Caki2 (cell line): Measurements from ENCODE around the gene SLC23A2. TPM values are rescaled to one million over a fixed set of nuclear protein-coding genes. Genes with fewer than 3 reads are reported as not detected.

Experiments
- DNase-seq: peaks from one replicate; pipeline ENCODE4 v3.0.0-alpha.2; 2015; ENCODE audit warnings: low read depth
- in situ Hi-C: cut with HindIII; loops from 2 replicates; pipeline ENCODE4 v1.10.0; 2016; ENCODE audit warnings: low sequenced_read_pairs, low pct_unique_long_range_greater_than_20kb, mixed read lengths
- total RNA-seq: library from RNA; depleted of rRNA; stranded (reverse); fragments of >200 nt; shearing (Covaris generic); gene quantifications from 2 replicates; pipeline ENCODE4 v1.2.3, GENCODE V29; 2014; ENCODE audit warnings: low replicate concordance

SLC23A2 gene
- total RNA-seq, 1 experiment from 2014 or later, result 14.6 TPM

DNA sequence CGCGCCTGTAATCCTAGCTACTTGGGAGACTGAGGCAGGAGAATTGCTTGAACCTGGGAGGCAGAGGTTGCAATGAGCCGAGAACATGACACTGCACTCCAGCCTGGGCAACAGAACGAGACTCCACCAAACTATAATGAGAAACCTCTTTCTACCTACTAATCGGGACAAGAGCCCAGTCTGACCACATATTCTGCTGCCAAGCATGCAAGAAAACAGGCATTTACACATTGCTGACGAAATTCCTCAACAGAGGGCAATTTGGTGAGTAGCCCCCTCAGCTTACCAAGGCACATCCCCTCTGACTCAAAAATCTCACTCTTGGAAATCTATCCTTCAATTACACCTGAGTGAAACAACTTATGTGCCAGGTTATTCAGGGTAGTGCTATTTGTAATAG, 81.2 kb downstream of the SLC23A2 start:
- no peak for DNase-seq
- in situ Hi-C loops, result no loop called here

DNA sequence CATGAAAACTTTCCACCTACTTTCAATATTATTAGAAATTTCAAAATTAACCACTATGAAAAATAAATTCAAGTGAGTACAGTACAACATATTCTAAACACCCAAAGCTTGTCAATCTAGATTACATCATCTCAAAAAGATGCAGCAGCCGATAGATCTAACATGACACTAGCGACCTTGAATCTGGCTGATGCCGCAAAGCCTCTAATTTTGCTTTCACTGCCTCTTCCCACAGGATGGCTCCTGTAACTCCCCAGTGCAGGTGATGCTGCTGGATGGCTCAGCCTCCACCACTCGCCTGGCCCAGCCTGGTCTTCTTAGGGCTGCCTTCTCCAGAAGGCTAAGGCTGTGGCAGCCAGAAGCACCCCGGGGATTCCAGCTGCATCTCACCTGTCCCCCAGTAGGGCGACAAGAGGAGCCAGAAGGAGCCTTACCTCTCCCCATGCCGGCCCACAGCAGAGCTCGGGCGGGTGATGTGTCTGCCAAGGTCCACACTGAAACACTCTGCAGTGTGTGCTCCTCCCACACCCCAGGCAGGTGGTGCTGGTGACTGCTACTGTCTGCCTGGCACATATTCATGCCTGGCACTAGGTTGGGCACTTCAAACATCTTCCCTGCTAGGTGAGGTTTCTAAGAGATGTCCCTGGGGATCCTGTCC, 82.1 kb downstream of the SLC23A2 start:
- in situ Hi-C loops, result no loop called here
- no peak for DNase-seq

DNA sequence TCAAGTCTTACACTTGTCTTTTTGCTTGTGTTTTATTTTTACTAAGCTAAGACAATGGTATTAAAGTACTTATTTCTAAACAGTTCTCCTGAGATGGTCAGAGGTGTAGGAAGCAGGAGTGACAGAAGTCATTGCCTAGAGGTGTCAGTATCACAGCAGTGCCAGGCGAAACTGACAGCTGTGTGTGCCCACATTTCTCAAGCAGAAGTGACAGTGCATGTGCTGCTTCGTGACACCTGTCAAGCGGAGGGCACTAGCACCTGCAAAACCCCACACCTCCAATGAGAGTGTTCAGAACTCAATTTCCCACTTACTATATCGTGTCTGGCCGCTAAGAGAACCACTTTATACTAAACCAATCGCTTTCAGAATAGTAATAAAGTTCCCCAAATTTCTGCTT, 82.8 kb downstream of the SLC23A2 start:
- in situ Hi-C loops, result no loop called here
- no peak for DNase-seq

DNA sequence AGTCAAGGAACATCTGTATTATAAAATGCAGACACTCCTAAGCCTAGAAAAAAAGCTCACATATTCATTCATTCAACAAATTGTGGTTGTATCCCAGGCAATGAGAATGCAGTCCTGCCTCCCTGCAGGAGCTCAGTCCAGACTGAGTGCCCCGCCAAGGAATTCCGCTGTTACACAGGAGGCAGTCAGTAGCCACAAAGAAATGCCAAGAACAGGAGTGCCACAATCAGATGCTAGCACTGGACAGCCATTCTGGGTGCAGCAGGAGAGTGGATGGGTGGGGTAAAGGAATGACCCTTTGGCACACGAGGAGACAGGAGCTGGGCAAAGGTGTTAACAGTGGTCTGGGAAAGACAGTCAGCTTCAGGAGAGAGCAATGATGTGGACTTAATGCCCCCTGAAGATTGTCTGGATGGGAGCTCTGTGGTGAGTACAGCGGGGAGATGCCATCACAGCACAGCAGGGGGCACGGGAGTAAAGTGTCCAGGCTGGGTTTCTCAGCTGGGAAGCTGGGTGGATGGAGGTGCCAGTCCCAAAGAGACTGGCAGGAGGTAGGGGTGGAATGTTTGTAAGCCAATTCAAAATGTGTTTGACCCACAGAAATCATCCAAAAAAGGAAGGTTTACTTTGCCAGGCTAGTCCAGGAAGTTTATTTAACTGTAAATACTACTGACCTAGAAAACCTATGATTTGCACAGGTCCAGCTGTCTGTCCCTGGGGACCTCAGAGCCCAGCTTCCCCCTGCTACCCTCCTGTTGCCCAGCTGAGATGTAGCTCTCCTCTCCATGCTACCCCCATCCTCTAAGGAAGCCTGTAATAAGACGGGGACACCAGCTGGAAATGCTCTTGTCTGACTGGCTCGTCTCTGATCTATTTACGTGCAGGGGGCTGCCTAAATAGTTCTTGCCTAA, 84.1 kb downstream of the SLC23A2 start:
- in situ Hi-C loops, result no loop called here
- DNase-seq, result peak; percentile 53

DNA sequence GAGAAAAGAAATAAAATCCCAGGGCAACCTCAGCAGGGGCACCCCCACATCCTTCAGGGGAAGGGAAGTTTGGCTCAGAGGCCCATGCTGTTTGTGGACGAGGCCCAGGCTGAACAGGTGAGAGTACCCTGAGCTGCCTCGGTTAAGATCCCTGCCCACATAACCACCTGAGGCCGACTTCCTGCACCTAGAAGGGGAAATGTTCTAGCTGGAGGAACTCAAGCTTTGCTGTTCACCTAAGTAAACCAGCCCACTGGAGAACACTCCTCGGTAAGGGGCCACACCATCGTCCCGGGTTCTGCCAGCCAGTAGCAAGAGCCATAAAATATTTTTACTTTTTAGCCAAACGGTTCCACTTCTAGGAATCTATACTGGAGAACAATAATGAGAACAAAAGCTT, 88.2 kb downstream of the SLC23A2 start:
- DNase-seq, result no peak
- in situ Hi-C loops, result no loop called here

DNA sequence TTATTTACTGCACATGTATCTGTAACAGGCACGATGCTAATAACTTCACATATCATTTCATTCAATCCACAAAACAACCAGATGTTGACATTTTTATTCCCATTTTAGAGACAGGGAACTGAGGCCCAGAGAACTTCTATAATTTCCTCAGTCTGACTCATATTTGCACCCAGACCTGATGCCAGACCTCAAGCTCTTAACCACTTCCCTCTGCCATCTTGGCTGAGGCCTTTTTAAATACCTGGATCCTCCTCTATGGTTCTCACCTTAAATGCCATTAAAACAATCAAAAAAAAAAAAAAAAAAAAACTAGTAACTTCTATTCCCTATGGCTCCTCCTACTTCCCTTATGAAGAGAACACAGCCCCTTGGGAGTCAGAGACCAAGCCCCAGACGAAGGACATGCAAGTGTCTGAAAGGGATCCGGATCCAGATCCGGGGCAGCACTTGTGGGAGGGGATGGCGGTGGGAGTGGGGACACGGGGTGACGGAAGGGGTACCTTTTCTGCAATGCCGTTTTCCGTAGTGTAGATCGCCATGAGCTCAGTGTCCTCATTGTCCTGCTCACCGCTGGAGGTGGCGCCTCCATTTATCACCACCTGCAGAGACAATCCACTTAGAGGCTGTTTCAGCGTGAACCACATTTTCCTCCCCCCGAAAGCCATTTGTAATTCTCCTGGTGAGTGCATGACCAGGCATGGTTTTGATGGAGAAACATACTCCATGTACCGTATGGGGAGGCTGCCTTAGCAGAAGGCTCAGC, 88.7 kb downstream of the SLC23A2 start:
- in situ Hi-C loops, result no loop called here
- no peak for DNase-seq

DNA sequence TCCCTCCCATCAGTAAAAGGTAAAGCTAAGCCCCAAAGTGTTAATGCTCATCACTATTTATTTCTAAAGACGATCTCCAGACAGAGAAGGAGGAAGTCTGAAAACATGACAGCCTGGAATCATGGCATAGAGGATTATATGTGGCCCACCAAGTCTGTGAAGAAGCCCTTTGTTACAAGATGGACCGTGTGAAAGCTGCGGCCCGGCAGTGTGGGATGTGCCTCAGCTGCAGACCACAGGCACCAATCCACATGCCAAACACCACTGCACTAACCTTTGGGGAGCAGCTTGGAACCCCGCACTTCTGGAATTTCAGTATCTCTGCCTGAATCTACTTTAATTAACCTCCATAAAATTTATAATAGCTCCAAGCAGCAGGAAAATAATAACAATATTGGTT, 90.4 kb downstream of the SLC23A2 start:
- DNase-seq, result no peak
- in situ Hi-C loops, result no loop called here

DNA sequence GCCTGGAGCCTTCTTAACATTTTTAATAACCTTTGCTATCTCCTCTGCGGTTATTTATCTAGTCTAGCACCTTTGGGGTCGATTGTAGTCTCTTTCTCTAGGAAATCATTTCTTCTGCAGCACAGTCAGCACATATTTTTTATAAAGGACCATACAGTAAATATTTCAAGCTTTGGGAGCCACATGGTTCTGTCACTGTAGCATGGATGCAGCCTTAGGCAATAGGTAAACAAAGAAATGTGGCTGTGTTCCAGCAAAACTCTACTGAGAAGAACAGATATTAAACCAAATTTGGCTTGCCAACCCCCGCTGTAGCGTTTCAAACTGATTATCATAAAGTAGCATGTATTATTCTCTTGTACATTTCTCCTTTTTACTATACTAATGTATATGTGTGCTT, 95.7 kb downstream of the SLC23A2 start:
- DNase-seq, result no peak
- in situ Hi-C loops, result no loop called here

DNA sequence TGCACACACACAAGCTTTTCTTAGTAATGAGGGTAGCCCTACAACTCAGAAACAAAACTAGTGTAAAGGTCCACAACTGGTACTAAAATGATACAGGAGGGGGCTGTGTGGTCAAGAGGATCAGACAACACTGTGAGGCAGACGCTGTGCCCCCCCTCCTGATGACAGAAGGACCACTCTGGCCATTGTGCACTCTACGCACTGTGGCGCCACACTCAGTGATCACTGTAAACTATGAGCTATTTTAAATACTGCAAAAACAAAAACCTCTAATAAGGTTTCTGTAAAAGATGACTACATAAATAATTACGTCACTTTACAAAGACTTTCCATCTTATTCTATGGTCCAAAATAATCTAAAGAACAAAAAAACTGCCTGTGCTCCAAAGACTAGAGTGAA, 96.1 kb downstream of the SLC23A2 start:
- no peak for DNase-seq
- in situ Hi-C loops, result no loop called here

DNA sequence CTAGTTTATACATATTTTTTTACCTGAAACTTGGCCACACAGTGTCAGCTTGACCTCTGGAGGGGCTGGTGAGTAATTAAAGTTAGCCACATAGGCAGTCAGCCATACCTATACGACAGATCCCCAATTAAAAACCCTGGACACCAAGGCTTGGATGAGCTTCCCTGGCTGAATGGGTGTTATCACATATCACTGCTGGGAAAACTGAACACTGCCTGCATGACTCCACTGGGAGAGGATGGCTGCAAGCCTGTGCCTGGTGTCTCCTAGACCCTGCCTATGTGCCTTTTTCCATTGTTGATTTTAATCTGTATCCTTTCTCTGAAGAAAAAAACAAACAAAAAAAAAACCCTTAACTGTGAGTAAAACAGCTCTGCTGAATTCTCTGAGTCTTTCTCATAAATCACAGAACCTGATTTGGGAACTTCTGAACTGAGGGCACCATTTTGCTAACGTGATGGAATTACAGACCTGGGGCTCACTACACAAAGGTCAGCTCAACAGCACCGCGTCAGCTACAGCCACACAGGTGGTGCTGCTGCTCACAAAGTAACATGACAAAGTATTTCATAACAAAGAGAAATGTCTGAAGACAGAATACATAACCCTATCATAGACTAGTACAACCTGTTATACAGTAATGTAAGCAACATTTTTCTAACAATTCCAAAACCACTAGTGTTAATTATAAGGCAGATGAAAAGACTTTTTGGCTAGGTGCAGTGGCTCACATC, 97.0 kb downstream of the SLC23A2 start:
- no peak for DNase-seq
- in situ Hi-C loops, result no loop called here

DNA sequence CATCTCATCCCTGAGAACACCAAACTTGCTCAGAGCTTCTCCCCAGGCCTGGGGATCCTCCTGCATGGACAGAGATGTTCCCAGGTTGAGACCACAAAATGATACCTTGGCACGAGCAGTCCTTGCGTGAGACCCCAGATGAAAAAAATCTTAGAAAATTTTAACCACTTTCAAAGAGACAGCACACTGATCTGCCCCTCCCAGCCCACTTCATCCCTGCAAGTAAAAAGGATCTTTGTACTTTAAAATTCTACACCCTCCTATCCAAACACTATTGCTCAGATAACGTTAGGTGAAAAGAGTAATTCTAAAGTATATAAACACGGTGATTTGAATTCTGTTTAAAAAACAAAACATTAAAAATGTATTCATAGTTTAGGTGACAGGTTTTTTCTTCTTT, 98.5 kb downstream of the SLC23A2 start:
- no peak for DNase-seq
- in situ Hi-C loops, result no loop called here

DNA sequence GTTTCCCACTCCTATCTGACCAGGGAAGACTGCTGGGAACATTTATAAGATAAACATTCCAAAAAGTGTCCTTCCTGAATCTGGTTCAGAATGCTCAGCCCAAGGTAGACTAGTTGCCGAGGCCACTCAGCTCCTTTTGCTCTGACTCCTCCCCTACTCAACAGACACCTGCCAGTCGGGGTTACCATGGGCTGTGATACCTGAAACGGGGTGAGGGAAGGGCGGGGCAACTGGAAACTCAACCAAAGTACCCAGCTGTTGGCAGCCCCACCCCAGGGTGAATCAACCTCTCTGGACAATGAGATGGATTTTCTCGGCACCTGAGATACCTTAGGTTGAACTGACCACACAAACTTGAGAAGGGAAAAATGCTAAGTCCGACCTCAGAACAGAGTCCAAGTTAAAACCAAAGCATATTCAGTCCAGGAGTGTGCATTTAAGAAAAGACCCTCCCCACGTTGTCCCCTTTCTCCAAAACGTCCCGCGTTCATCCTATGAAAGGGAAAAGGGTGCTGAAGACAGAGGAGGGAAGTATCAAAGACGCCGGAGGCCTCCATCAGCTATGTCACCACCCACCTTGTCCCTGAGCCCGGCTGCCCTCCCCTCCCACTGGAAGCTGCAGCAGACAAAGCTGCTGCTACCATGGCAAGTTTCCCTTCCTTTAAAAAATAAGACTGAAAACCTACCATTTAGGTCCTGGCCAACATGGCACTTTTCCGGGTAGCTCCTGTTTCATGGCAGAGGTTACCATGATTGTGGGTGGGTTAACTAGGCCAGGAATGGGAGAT, 100.1 kb downstream of the SLC23A2 start:
- no peak for DNase-seq

DNA sequence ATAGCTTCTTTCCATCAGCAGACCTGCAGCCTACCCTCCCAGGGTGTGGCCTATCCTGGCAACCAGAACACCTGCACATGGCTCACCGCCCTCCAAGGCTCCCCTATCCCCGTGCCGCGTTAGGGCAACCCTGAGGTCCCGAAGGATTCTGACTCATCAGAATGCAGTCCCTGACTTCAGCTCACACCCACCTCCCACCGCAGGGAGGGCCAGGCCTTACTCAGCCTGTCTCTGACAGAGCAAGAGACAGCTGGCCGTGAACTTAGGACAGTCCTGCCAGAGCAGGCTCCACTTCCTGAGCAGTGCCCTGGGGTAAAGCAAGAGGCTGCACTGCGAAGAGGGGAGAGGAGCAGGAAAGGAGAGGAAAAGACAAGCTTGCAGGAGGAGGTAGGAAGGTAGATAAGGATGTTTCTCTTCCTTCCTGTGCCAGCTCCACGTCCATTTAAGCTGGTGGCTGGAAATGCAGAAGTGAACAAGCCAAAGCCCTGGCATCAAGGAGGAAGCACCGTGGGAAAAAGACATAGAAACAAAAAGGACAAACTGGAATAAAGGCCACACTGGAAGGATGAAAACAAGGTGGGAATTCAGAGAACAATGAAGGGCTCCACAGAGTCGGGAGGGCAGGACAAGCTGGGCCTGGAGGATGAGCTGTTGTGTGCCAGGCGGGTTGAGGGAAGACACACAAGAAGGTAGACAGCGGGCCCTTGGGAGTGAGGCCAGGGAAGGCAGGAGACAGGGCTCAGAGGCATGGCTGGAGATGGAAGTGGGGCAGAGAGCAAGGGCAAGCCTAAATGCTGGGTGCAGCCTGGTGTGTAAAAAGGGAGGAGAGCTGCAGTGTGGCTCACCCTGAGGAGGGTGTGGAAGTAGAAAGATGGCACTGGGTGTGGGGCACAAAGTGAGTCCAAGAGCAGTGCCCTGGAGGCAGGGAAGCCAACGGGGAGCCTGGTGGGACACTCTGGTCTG, 102.7 kb downstream of the SLC23A2 start:
- peak; percentile 85 for DNase-seq
- in situ Hi-C loops, result no loop called here

More for the DNA sequence above, 100.1 kb downstream of the SLC23A2 start:
- in situ Hi-C loops, result no loop called here

DNA sequence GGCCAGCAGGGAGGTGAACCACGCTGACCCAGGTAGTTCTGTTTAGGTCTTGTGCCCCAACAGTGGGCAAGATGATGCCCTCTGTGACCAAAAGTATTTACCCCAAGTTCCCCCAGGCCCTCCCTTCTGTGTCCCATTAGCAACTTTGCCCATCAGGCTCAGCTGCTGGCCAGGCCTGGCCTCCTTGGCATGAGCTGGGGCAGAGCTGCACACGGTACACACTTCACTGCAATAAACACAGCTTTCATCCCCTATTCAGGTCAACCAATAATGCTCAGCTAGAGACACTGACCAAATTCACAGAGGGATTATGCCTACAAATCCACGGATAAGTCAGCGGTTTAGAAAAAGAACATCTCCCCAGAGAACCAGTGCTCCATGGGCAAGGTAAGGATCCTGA, 103.7 kb downstream of the SLC23A2 start:
- in situ Hi-C loops, result no loop called here

DNA sequence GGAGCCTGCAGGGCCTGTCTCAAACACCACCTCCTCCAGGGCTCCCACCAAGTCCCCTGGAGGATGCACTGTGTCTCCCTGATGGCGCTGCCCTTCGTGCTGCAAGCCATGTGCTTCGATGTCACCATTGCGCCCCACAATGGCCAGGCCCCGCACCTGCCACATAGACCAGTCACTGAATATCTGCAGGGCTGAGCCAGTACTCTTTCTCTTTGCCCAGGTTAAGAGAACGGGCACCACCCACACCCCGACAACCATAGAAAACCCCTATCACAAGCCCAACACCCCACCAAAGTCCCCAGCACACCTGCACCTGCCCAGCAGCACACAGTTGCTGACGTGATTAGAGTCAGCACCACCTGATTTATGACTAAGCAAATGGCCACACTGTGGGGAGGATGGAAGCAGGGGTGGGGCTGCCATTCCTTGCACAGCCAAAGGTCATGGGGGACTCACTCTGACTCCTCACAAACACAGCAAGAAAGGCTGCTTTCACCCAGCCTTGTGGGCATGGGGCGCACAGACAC, 104.3 kb downstream of the SLC23A2 start:
- peak; percentile 48 for DNase-seq
- in situ Hi-C loops, result no loop called here

More for the DNA sequence above, 103.7 kb downstream of the SLC23A2 start:
- DNase-seq, result peak; percentile 16

DNA sequence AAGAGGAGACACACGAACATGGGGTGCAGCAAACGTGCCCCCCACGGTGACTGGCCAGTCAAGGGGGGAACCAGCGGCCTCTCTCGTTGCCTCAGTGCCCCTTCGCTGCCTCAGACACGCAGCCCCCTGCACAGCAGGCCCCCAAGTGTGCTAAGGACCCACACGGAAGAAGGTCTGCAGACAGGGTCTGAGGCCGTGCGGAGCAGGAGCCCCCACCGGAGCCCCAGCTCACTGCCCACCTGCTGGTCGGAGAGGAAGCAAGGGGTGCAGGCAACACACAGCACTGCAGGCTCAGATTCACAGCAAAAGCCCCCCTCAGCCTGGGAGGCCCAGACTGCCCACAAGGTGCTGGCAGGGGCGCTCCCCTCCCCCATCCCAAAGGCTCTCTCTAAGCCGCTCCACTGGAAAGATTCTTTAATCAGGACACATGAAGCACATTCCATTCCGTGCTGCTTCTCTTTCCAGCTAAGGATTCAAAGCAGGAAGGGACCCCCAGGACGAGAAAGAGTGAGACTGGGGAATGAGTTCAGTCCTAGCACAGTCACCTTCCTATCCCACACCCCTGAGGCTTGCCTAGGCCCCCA, 105.1 kb downstream of the SLC23A2 start:
- no peak for DNase-seq
- in situ Hi-C loops, result no loop called here
